RWPE2 (cell line): ENCODE measurements around the gene MYO7A.

Source experiments
- ATAC-seq: fragments of 200-7000 bp; cut with Tn5 transposase; 3 replicates; pipeline ENCODE4 v1.9.1; 2021; ENCODE audit warnings: low read depth
- DNase-seq: peaks from one replicate; pipeline ENCODE4 v3.0.0-alpha.2; 2020; ENCODE audit warnings: low spot score
- H3K27ac ChIP-seq: fragments of 450-650 bp; 2 replicates; pipeline ENCODE4 v1.5.1; 2017; ENCODE audit warnings: mild to moderate bottlenecking; ENCODE audit not compliant: poor library complexity, severe bottlenecking
- H3K27me3 ChIP-seq: fragments of 250-450 bp; sonication (Bioruptor Pico); 2 replicates; pipeline ENCODE4 v1.5.1; 2021; ENCODE audit warnings: mild to moderate bottlenecking, moderate library complexity; ENCODE audit not compliant: insufficient read depth, poor library complexity, severe bottlenecking
- H3K36me3 ChIP-seq: fragments of 250-450 bp; sonication (Bioruptor Pico); 2 replicates; pipeline ENCODE4 v1.5.1; 2020; ENCODE audit warnings: low read depth, mild to moderate bottlenecking, moderate library complexity
- H3K4me1 ChIP-seq: fragments of 250-450 bp; sonication (Bioruptor Pico); 2 replicates; pipeline ENCODE4 v1.5.1; 2021; ENCODE audit warnings: mild to moderate bottlenecking, moderate library complexity; ENCODE audit not compliant: insufficient read depth, poor library complexity, severe bottlenecking
- H3K4me3 ChIP-seq: fragments of 250-450 bp; sonication (Bioruptor Pico); 2 replicates; pipeline ENCODE4 v1.5.1; 2021; ENCODE audit warnings: mild to moderate bottlenecking, moderate library complexity; ENCODE audit not compliant: severe bottlenecking
- H3K9me3 ChIP-seq: fragments of 250-450 bp; sonication (Bioruptor Pico); 2 replicates; pipeline ENCODE4 v1.5.1; 2021; ENCODE audit warnings: mild to moderate bottlenecking, moderate library complexity; ENCODE audit not compliant: severe bottlenecking
- TF ChIP-seq, protein P1 (sequence below): fragments of 450-650 bp; IDR thresholded peaks from one replicate; pipeline ENCODE4 v1.5.1; 2017; ENCODE audit warnings: mild to moderate bottlenecking, moderate library complexity; ENCODE audit not compliant: poor library complexity, severe bottlenecking

Gene MYO7A

DNA sequence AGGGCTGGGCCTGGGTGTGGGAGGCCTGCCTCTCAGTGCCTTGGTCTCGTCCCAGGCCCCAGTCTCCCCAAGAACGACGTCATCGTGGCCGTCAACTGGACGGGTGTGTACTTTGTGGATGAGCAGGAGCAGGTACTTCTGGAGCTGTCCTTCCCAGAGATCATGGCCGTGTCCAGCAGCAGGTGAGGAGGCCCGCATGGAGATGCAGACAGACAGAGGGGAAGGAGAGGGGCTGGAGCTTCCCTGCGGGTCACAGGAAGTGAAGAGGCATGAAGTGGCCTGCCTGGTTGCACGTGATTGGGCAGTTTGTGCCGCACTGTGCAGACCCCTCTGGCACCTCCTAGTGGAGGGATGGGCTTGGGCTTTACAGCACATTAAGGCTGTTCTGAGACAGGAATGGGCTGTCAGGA lies 70.4 kb downstream of the MYO7A start:
- no peak; the same call in 2 of the 3 replicates for ATAC-seq
- peak; percentile 46 for DNase-seq

GRCh38 chr11:77199137-77199745 lies 71.2 kb downstream of the MYO7A start:
- Histone ChIP-seq H3K27me3 (no peaks in the 10 kb centered on the region), H3K9me3 (no peaks in the 10 kb centered on the region), H3K36me3 (no peaks in the 10 kb centered on the region), H3K4me3 (no peak overlapping the region), H3K4me1 (no peaks in the 10 kb centered on the region), H3K27ac (no peak overlapping the region)
- TF ChIP-seq, protein P1, sequence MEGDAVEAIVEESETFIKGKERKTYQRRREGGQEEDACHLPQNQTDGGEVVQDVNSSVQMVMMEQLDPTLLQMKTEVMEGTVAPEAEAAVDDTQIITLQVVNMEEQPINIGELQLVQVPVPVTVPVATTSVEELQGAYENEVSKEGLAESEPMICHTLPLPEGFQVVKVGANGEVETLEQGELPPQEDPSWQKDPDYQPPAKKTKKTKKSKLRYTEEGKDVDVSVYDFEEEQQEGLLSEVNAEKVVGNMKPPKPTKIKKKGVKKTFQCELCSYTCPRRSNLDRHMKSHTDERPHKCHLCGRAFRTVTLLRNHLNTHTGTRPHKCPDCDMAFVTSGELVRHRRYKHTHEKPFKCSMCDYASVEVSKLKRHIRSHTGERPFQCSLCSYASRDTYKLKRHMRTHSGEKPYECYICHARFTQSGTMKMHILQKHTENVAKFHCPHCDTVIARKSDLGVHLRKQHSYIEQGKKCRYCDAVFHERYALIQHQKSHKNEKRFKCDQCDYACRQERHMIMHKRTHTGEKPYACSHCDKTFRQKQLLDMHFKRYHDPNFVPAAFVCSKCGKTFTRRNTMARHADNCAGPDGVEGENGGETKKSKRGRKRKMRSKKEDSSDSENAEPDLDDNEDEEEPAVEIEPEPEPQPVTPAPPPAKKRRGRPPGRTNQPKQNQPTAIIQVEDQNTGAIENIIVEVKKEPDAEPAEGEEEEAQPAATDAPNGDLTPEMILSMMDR = no peak
- peak; percentile 47 for DNase-seq
- no peak for ATAC-seq

More for the DNA sequence above, 70.4 kb downstream of the MYO7A start:
- TF ChIP-seq, protein P1 = no peak
- Histone ChIP-seq H3K27me3 (no peaks in the 10 kb centered on the region), H3K36me3 (no peaks in the 10 kb centered on the region), H3K27ac (no peak overlapping the region), H3K9me3 (no peaks in the 10 kb centered on the region), H3K4me3 (no peak overlapping the region), H3K4me1 (no peaks in the 10 kb centered on the region)

DNA sequence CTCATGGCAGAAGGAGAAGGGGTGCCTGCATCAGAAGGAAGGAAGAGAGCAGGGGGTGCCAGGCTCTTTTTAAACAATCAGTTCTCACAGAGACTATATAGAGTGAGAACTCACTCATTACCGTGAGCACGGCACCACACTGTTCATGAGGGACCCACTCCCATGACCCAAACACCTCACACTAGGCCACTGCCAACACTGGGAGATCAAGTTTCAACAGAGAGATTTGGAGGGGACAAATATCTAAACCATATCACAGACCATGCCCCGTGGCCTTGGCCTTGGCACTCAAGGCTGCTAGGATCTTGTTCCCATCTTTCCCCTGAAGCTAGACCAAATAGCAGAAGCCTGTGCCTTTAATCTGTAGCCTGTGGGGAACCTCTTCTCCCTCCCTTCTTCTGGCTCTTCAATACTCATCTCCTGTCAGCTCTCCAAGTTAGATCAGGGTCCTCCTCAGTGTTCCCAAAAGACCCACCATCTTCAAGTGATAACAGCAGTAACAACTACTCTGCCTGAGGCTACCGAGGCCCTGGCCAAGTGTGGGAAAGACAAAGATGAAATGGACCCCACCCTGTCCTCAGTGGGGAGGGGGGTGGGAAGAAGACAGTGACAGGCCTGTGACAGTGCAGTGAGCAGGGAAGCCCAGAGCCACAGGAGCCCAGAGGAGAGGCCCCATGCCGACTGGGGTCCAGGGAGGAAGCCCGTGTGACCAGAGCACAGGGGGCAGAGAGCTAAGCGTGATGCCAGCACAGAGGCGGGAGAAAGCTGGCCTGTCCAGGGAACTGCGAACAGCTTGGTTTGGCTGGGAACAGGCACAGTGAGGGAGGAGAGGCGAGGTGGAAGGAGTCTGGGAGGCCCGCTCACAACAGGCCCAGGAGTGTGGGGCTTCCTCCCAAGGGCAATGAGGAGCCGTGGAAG lies 72.6 kb downstream of the MYO7A start:
- peak; percentile 40 for DNase-seq
- Histone ChIP-seq H3K9me3 (no peaks in the 10 kb centered on the region), H3K4me3 (no peak overlapping the region), H3K27ac (no peak overlapping the region), H3K4me1 (no peaks in the 10 kb centered on the region), H3K27me3 (no peaks in the 10 kb centered on the region), H3K36me3 (no peaks in the 10 kb centered on the region)
- ATAC-seq = no peak
- TF ChIP-seq, protein P1 = no peak

DNA sequence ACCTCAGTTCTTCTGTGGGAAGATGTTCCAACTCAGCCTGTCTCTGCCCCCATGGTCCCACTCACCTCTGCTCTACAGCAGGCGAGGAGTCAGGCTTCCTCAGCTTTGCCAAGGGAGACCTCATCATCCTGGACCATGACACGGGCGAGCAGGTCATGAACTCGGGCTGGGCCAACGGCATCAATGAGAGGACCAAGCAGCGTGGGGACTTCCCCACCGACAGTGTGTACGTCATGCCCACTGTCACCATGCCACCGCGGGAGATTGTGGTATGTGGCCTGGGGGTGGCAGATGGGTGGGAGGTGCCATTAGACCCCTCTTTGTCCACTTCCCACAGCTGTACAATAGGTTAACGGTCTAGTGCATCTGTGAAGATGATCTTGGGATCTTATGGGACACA lies 73.3 kb downstream of the MYO7A start:
- no peak overlapping the region for H3K27ac ChIP-seq
- no peak overlapping the region for H3K4me3 ChIP-seq
- H3K4me1 ChIP-seq = no peaks in the 10 kb centered on the region
- DNase-seq (peak; percentile 39), ATAC-seq (no peak)
- TF ChIP-seq, protein P1 = no peak
- no peaks in the 10 kb centered on the region for H3K9me3 ChIP-seq
- no peaks in the 10 kb centered on the region for H3K27me3 ChIP-seq
- no peaks in the 10 kb centered on the region for H3K36me3 ChIP-seq
